CD14-positive monocyte (primary cell): Measurements from ENCODE around the gene CLEC2D. TPM values are rescaled to one million over a fixed set of nuclear protein-coding genes. Genes with fewer than 3 reads are reported as not detected.
"Not testable (repeated sequence)": the region's sequence is repeated elsewhere in the genome, so short reads cannot be mapped to it uniquely, and the experiment has no call there.

Experiments used
- DNase-seq, 3 donors: peaks; one replicate each; pipeline ENCODE4 v3.0.0-alpha.2; 2011 to 2022
- H2AFZ ChIP-seq: 2 replicates; pipeline ENCODE4 v1.6.0; 2012; ENCODE audit warnings: mild to moderate bottlenecking, low read depth, low read length, inconsistent platforms; ENCODE audit not compliant: insufficient read depth, poor library complexity, severe bottlenecking
- H3K27ac ChIP-seq, 2 donors: 1 replicate in 1 of 2; 2 replicates in 1 of 2; pipeline ENCODE4 v1.5.1; 2012 to 2013; ENCODE audit warnings: low read length in 2 of 2, control low read depth in 1 of 2, inconsistent platforms in 1 of 2, low read depth in 1 of 2, mild to moderate bottlenecking in 1 of 2
- H3K27me3 ChIP-seq, 2 donors: one replicate each; pipeline versions ENCODE4 v1.6.0 to v1.6.1; 2011 to 2013; ENCODE audit warnings: low read length in 2 of 2; ENCODE audit not compliant: control insufficient read depth in 2 of 2, insufficient read depth in 2 of 2
- H3K36me3 ChIP-seq, 2 donors: replicated peaks in 1 of 2; 1 replicate in 1 of 2; 2 replicates in 1 of 2; pipeline versions ENCODE4 v1.5.1 to v1.6.1; 2012 to 2013; ENCODE audit warnings: low read length in 2 of 2, control low read depth in 1 of 2, inconsistent platforms in 1 of 2, mild to moderate bottlenecking in 1 of 2; ENCODE audit not compliant: insufficient read depth in 2 of 2, control insufficient read depth in 1 of 2
- H3K4me1 ChIP-seq, 2 donors: 1 replicate in 1 of 2; 2 replicates in 1 of 2; pipeline versions ENCODE4 v1.5.1 to v1.6.1; 2012 to 2013; ENCODE audit warnings: low read length in 2 of 2, control low read depth in 1 of 2, inconsistent platforms in 1 of 2, mild to moderate bottlenecking in 1 of 2, moderate library complexity in 1 of 2; ENCODE audit not compliant: insufficient read depth in 2 of 2, control insufficient read depth in 1 of 2
- H3K4me2 ChIP-seq: replicated peaks from 2 replicates; pipeline ENCODE3; 2012; ENCODE audit warnings: low read length, moderate library complexity, mild to moderate bottlenecking; ENCODE audit not compliant: poor library complexity, severe bottlenecking; ENCODE audit errors: extremely low read depth
- H3K4me3 ChIP-seq, 3 experiments: fragments of 200-600 bp in 1 of 3; sonication (generic) in 1 of 3; replicated peaks in 1 of 3; 1 replicate in 2 of 3; 2 replicates in 1 of 3; pipeline ENCODE4 v1.5.1; 2011 to 2013; ENCODE audit warnings: low read length in 3 of 3, mild to moderate bottlenecking in 3 of 3, control low read depth in 2 of 3, low read depth in 2 of 3, inconsistent platforms in 1 of 3, moderate library complexity in 1 of 3
- H3K79me2 ChIP-seq: 2 replicates; pipeline ENCODE4 v1.6.0; 2012; ENCODE audit warnings: mild to moderate bottlenecking, control low read depth, inconsistent platforms, low read length, moderate library complexity; ENCODE audit not compliant: insufficient read depth
- H3K9ac ChIP-seq: 2 replicates; pipeline ENCODE4 v1.6.0; 2017; ENCODE audit warnings: low read length, mild to moderate bottlenecking; ENCODE audit not compliant: insufficient read depth, poor library complexity, severe bottlenecking
- H3K9me3 ChIP-seq, 2 donors: replicated peaks in 1 of 2; 1 replicate in 1 of 2; 2 replicates in 1 of 2; pipeline versions ENCODE4 v1.5.1 to v1.6.1; 2012 to 2013; ENCODE audit warnings: low read length in 2 of 2, control low read depth in 1 of 2; ENCODE audit not compliant: control insufficient read depth in 1 of 2, insufficient read depth in 1 of 2
- H4K20me1 ChIP-seq: 2 replicates; pipeline ENCODE4 v1.6.0; 2012; ENCODE audit warnings: mild to moderate bottlenecking, low read length, control low read depth, moderate library complexity; ENCODE audit not compliant: insufficient read depth
- H3K27ac Mint-ChIP-seq, 7 donors: one replicate each; pipeline ENCODE4 v1.8.0; 2020; ENCODE audit warnings: mild to moderate bottlenecking in 7 of 7, mixed read lengths in 7 of 7, moderate library complexity in 6 of 7, inconsistent platforms in 2 of 7
- H3K27me3 Mint-ChIP-seq, 3 donors: one replicate each; pipeline ENCODE4 v1.8.0; 2021 to 2022; ENCODE audit warnings: low read depth in 3 of 3, mild to moderate bottlenecking in 3 of 3, mixed read lengths in 3 of 3, moderate library complexity in 3 of 3, inconsistent platforms in 1 of 3
- H3K36me3 Mint-ChIP-seq, 2 donors: one replicate each; pipeline ENCODE4 v1.8.0; 2020; ENCODE audit warnings: mixed read lengths in 2 of 2, inconsistent platforms in 1 of 2, mild to moderate bottlenecking in 1 of 2
- H3K4me1 Mint-ChIP-seq: one replicate; pipeline ENCODE4 v1.8.0; 2020; ENCODE audit warnings: mild to moderate bottlenecking, mixed read lengths
- H3K4me3 Mint-ChIP-seq, 2 donors: one replicate each; pipeline ENCODE4 v1.8.0; 2020; ENCODE audit warnings: mild to moderate bottlenecking in 2 of 2, mixed read lengths in 2 of 2, moderate library complexity in 1 of 2
- H3K9me3 Mint-ChIP-seq, 7 donors: one replicate each; pipeline ENCODE4 v1.8.0; 2020 to 2022; ENCODE audit warnings: mixed read lengths in 7 of 7, mild to moderate bottlenecking in 6 of 7, moderate library complexity in 6 of 7, inconsistent platforms in 2 of 7
- CTCF ChIP-seq: fragments of 200-600 bp; IDR thresholded peaks from one replicate; pipeline ENCODE4 v1.8.0; 2022; ENCODE audit warnings: antibody characterized with exemption, mild to moderate bottlenecking
- WGBS: methylation state at CpG from one replicate; pipeline ENCODE4 v1.1.5; 2013; ENCODE audit warnings: missing lambda C conversion rate; ENCODE audit not compliant: insufficient coverage; 5-methylcytosine and 5-hydroxymethylcytosine counted together
- intact Hi-C, 2 donors: fragments of 100-400 bp; cut with micrococcal nuclease; formaldehyde crosslinking; loops; one replicate each; pipeline versions ENCODE4 v1.15.0 to v1.15.1; 2023
- polyA plus RNA-seq, 3 donors: library from polyadenylated mRNA; depleted of rRNA in 1 of 3; unstranded in 2 of 3; stranded (reverse) in 1 of 3; fragments of 300-500 nt in 2 of 3; fragments of >200 nt in 1 of 3; fragmentation: Illumina TruSeq in 2 of 3; gene quantifications; 1 replicate in 2 of 3; 2 replicates in 1 of 3; pipeline ENCODE4 v1.2.3, GENCODE V29; 2012 to 2021

The CLEC2D gene
- polyA plus RNA-seq, 3 donors: 2.5 to 26.9 (median 3.9) TPM

GRCh38 chr12:9736936-9737705 lies 67.6 kb downstream of the CLEC2D start:
- Histone ChIP-seq H3K27me3 (no peaks in the 10 kb centered on the region), H3K27ac (peak overlapping the region in 1 of 2 donors; percentile 86), H3K4me3 (peak overlapping the region in 1 of 3 experiments; percentile 49), H3K79me2 (peaks cover 6% of the 10 kb centered on the region), H4K20me1 (no peaks in the 10 kb centered on the region), H3K4me1 (peaks cover 64 to 79% of the 10 kb centered on the region in 2 donors), H3K36me3 (no peaks in the 10 kb centered on the region), H3K9me3 (no peaks in the 10 kb centered on the region), H3K4me2 (peak overlapping the region; percentile 69), H3K9ac (peak overlapping the region; percentile 7), H2AFZ (peak overlapping the region; percentile 4)
- WGBS: no CpG with 5 or more reads among the region's 3 CpGs
- peak overlapping the region; percentile 88 to 95 (median 93) for H3K27ac Mint-ChIP-seq
- DNase-seq: peak; percentile 51 to 72 (median 55)
- H3K4me3 Mint-ChIP-seq: peak overlapping the region in 1 of 2 donors; percentile 75
- intact Hi-C loops: no loop called here
- no peaks in the 10 kb centered on the region for H3K27me3 Mint-ChIP-seq
- H3K4me1 Mint-ChIP-seq: peaks cover 70% of the 10 kb centered on the region
- no peak for TF ChIP-seq CTCF
- peaks cover 0 to 2% (median 0%) of the 10 kb centered on the region in 7 donors for H3K9me3 Mint-ChIP-seq
- peaks cover 0 to 3% of the 10 kb centered on the region in 2 donors for H3K36me3 Mint-ChIP-seq

- H3K4me3 Mint-ChIP-seq: peak overlapping the region; percentile 37 to 55
- H3K36me3 Mint-ChIP-seq, H3K9ac ChIP-seq, H2AFZ ChIP-seq, DNase-seq, H4K20me1 ChIP-seq, H3K27me3 ChIP-seq, intact Hi-C loops, H3K4me3 ChIP-seq, H3K79me2 ChIP-seq, H3K36me3 ChIP-seq, H3K4me2 ChIP-seq, H3K9me3 Mint-ChIP-seq, H3K9me3 ChIP-seq, H3K27me3 Mint-ChIP-seq: not testable (repeated sequence)
- H3K4me1 ChIP-seq: peaks cover 56 to 71% of the 10 kb centered on the region in 2 donors
- WGBS: 88% methylated on average over 9 of the region's 14 CpGs
- H3K4me1 Mint-ChIP-seq: peaks cover 65% of the 10 kb centered on the region
- peak overlapping the region; percentile 72 to 92 (median 78) for H3K27ac Mint-ChIP-seq
- H3K27ac ChIP-seq: peak overlapping the region in 1 of 2 donors; percentile 86
Observed at GRCh38 chr12:9738905-9739304, 69.4 kb downstream of the CLEC2D start.

GRCh38 chr12:9739404-9740105 lies 70.0 kb downstream of the CLEC2D start:
- not testable (repeated sequence) for H3K27me3 ChIP-seq, H4K20me1 ChIP-seq, H3K9me3 Mint-ChIP-seq, H3K79me2 ChIP-seq, H3K9me3 ChIP-seq, H3K27me3 Mint-ChIP-seq, DNase-seq, H3K36me3 Mint-ChIP-seq, H3K36me3 ChIP-seq
- intact Hi-C loops: loop anchor here in 1 of 2 donors (10.0 kb wide), 2 partner anchors 185 to 465 kb away; no protein-coding TSS in a partner anchor
- Histone ChIP-seq H3K9ac (peak overlapping the region; percentile 6), H2AFZ (peak overlapping the region; percentile 33), H3K4me3 (peak overlapping the region; percentile 10 to 62 (median 23)), H3K27ac (peak overlapping the region in 1 of 2 donors; percentile 52), H3K4me1 (peaks cover 52 to 66% of the 10 kb centered on the region in 2 donors), H3K4me2 (peak overlapping the region; percentile 35)
- Mint-ChIP-seq H3K27ac (peak overlapping the region in 2 of 7 donors; percentile 59 to 76), H3K4me1 (peaks cover 60% of the 10 kb centered on the region), H3K4me3 (peak overlapping the region; percentile 59 to 64)
- WGBS: 84% methylated on average over 43 of the region's 54 CpGs
